Heart left ventricle (tissue), 16 donors: ENCODE results near the gene CAMKMT. TPM values are rescaled to one million over a fixed set of nuclear protein-coding genes. Genes with fewer than 3 reads are reported as not detected.

Experiments
- ATAC-seq, 4 donors: fragments of 200-7000 bp; cut with Tn5 transposase; one replicate each; pipeline ENCODE4 v1.9.1; 2020 to 2022; ENCODE audit warnings: moderate library complexity in 4 of 4, mild to moderate bottlenecking in 3 of 4, moderate number of reproducible peaks in 1 of 4
- DNase-seq, 5 donors: peaks; one replicate each; pipeline ENCODE4 v3.0.0-alpha.2; 2020
- H3K27ac ChIP-seq, 12 donors: fragments of 200-600 bp; sonication (generic) in 4 of 12; one replicate each; pipeline versions ENCODE4 v1.5.0 to v1.8.0; 2016 to 2022; ENCODE audit warnings: mild to moderate bottlenecking in 2 of 12
- H3K27me3 ChIP-seq, 9 donors: fragments of 200-600 bp; sonication (generic) in 2 of 9; one replicate each; pipeline versions ENCODE4 v1.5.1 to v1.8.0; 2016 to 2022; ENCODE audit warnings: mild to moderate bottlenecking in 3 of 9
- H3K36me3 ChIP-seq, 9 donors: fragments of 200-600 bp; sonication (generic) in 2 of 9; one replicate each; pipeline versions ENCODE4 v1.5.0 to v1.8.0; 2018 to 2022; ENCODE audit warnings: mild to moderate bottlenecking in 2 of 9
- H3K4me1 ChIP-seq, 12 donors: fragments of 200-600 bp; sonication (generic) in 4 of 12; one replicate each; pipeline versions ENCODE4 v1.5.0 to v1.8.0; 2016 to 2022; ENCODE audit warnings: mild to moderate bottlenecking in 3 of 12
- H3K4me3 ChIP-seq, 12 donors: fragments of 200-600 bp; sonication (generic) in 4 of 12; one replicate each; pipeline versions ENCODE4 v1.5.0 to v1.8.0; 2017 to 2022; ENCODE audit warnings: mild to moderate bottlenecking in 9 of 12, moderate library complexity in 4 of 12
- H3K9me3 ChIP-seq, 12 donors: fragments of 200-600 bp; sonication (generic) in 4 of 12; one replicate each; pipeline versions ENCODE4 v1.5.0 to v1.8.0; 2016 to 2022; ENCODE audit warnings: mild to moderate bottlenecking in 1 of 12
- CTCF ChIP-seq, 12 donors: fragments of 200-600 bp; sonication (generic) in 4 of 12; IDR thresholded peaks; one replicate each; pipeline versions ENCODE4 v1.5.0 to v1.8.0; 2018 to 2022; ENCODE audit warnings: antibody characterized with exemption in 12 of 12, mild to moderate bottlenecking in 5 of 12
- POLR2A ChIP-seq, 2 donors: fragments of 450-650 bp; IDR thresholded peaks; one replicate each; pipeline ENCODE4 v1.6.1; 2017; ENCODE audit warnings: antibody characterized with exemption in 2 of 2, mild to moderate bottlenecking in 2 of 2, moderate library complexity in 2 of 2
- WGBS, 4 donors: extraction: QIAGEN DNeasy Blood & Tissue Kit in 2 of 4; methylation state at CpG; one replicate each; pipeline versions ENCODE4 v1.1.5 to v1.1.7; 2013 to 2018; 5-methylcytosine and 5-hydroxymethylcytosine counted together
- intact Hi-C, 10 donors: fragments of 100-400 bp; cut with DNase I; formaldehyde crosslinking; loops; one replicate each; pipeline versions ENCODE4 v1.11.1 to v1.14.2; 2022
- polyA plus RNA-seq, 2 donors: library from polyadenylated mRNA; stranded (reverse); fragments of 200-250 nt; gene quantifications; one replicate each; pipeline ENCODE4 v1.2.3, GENCODE V29; 2013
- total RNA-seq, 9 donors: library from RNA; depleted of rRNA in 2 of 9; stranded (reverse); fragments of >200 nt in 2 of 9; fragmentation: NEBNext Ultra II Directional in 3 of 9; extraction: Animal tissue kit (Norgen Biotek cat#: 25700) in 3 of 9; gene quantifications; one replicate each; pipeline versions ENCODE4 v1.1.0 to v1.2.4, GENCODE V29; 2016 to 2023
- donor health status: ischemic (EF 13 %, LVEDD 7.1; RV severe dilation, severe dysfunction).
- donor health status: healthy with polysubstance abuse.
- donor health status: DM: no; HTN: yes; CAD: no.
- donor health status: DM: no; HTN: no; CAD: no.
- donor health status: ischemic (EF 25% LVEDD 6.9; RV normal size, moderate dysfunction).
- donor health status: ischemic (EF 25% LVEDD 5.7; RV mildly dilated, moderate dysfunction).
- donor health status: healthy.
- donor health status: DM: yes; HTN: yes; CAD: no.
- donor health status: ischemic (EF 35%, LVEDD 5.7; RV mildly dilated, moderate dysfunction).
- donor health status: nonischemic (EF 11% LVEDD 7.7; RV severe dilation, severe dysfunction).
- donor health status: DM: yes; HTN: yes; CAD: no.
- donor health status: PGD.
- donor health status: ischemic (EF 29% LVEDD 5.4; RV normal size, mild dysfunction).
- donor health status: nonischemic (EF 23%, LVEDD 6.1; RV moderate dilation, normal function).

Gene CAMKMT
- total and polyA plus RNA-seq, 11 donors, result 2.5 to 10.1 (median 4.4) TPM

DNA sequence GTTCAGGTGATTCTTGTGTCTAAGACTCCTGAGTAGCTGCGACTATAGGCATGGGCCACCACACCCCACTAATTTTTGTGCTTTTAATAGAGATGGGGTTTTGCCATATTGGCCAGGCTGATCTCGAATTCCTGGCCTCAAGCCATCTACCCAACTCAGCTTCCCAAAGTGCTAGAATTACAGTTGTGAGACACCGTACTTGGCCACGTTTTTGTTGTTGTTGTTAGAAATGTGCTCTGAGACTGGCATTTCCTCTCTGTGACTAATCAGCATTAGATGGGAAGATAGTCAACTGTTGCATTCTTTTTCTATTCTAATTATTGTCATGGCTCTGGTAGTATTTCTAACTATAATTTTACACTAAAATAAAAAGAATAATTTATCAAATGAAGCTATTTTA, 191.7 kb downstream of the CAMKMT start:
- no peak for ATAC-seq
- TF ChIP-seq POLR2A (IDR thresholded peaks at IDR 0.05), result no peak
- no peak for TF ChIP-seq CTCF (IDR thresholded peaks at IDR 0.05)
- Histone ChIP-seq H3K4me3 (no peak overlapping the region), H3K36me3 (peaks cover 0 to 2% (median 0%) of the 10 kb centered on the region in 9 donors), H3K27me3 (no peaks in the 10 kb centered on the region), H3K27ac (no peak overlapping the region), H3K4me1 (peaks cover 0 to 7% (median 0%) of the 10 kb centered on the region in 12 donors), H3K9me3 (no peaks in the 10 kb centered on the region)
- DNase-seq, result no peak
- 64 to 84% (median 71%) methylated on average over 4 of the region's 4 CpGs for WGBS, 4 donors
- intact Hi-C loops, result loop anchor here in 2 of 10 donors (10.0 kb wide), 2 partner anchors 59 to 161 kb away; no protein-coding TSS in a partner anchor

DNA sequence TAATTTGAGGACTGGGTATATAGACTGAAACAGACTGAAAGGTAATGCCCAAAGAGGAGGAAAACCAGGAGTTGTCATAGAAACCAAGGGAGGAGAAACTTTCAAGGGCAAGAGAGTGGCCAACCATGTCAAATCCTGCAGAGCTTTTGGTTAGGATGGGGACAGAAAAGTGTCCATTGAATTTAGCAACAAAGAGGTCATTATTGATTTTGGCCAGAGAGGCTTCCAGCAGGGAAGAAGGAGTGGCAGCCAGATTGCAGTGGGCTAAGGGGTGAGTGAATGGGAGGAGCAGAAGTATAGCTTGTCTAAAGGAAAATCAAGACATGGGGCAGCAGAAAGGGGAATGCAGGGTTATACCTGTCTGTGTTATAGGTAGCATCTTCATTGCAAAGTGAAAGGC, 194.0 kb downstream of the CAMKMT start:
- H3K4me1 ChIP-seq, result peaks cover 0 to 3% (median 0%) of the 10 kb centered on the region in 12 donors
- H3K27me3 ChIP-seq, result no peaks in the 10 kb centered on the region
- TF ChIP-seq CTCF (IDR thresholded peaks at IDR 0.05) (no peak), POLR2A (IDR thresholded peaks at IDR 0.05) (no peak)
- H3K27ac ChIP-seq, result no peak overlapping the region
- intact Hi-C loops, result loop anchor here in 2 of 10 donors (10.0 kb wide), 2 partner anchors 61 to 159 kb away; no protein-coding TSS in a partner anchor
- ATAC-seq (no peak), DNase-seq (no peak)
- no peaks in the 10 kb centered on the region for H3K36me3 ChIP-seq
- no peaks in the 10 kb centered on the region for H3K9me3 ChIP-seq
- H3K4me3 ChIP-seq, result no peak overlapping the region

DNA sequence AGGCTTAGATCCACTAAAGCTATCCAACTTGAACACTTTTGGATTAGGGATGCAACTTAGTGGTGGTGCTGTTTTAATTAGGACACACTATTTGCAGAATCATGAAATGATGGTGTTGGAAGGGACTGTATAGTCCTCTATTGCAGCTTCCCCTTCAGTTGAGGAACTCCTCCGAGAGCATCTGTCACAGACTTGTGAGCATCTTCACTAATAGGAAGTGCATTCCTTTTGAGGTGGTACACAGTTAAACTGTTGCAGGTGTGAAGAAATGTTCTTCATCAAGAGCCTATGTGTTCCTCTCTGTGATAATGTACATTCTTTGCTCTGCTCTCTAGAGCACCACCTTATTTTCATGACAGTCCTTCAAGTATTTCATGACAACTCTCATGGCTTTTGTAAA, 197.4 kb downstream of the CAMKMT start:
- no peaks in the 10 kb centered on the region for H3K9me3 ChIP-seq
- ATAC-seq (no peak), DNase-seq (no peak)
- 87 to 100% (median 92%) methylated on average over 1 of the region's 1 CpG for WGBS, 4 donors
- H3K4me1 ChIP-seq, result no peaks in the 10 kb centered on the region
- TF ChIP-seq POLR2A (IDR thresholded peaks at IDR 0.05) (no peak), CTCF (IDR thresholded peaks at IDR 0.05) (no peak)
- no peak overlapping the region for H3K4me3 ChIP-seq
- H3K36me3 ChIP-seq, result no peaks in the 10 kb centered on the region
- intact Hi-C loops, result loop anchor here in 2 of 10 donors (10.0 kb wide), 2 partner anchors 64 to 156 kb away; no protein-coding TSS in a partner anchor
- H3K27me3 ChIP-seq, result no peaks in the 10 kb centered on the region
- H3K27ac ChIP-seq, result no peak overlapping the region

GRCh38 chr2:44560352-44560751, 198.6 kb downstream of the CAMKMT start:
- no peaks in the 10 kb centered on the region for H3K27me3 ChIP-seq
- no peak overlapping the region for H3K4me3 ChIP-seq
- no peaks in the 10 kb centered on the region for H3K9me3 ChIP-seq
- TF ChIP-seq CTCF (IDR thresholded peaks at IDR 0.05), result peak in 11 of 12 donors; percentile 9 to 49 (median 26)
- no peak for TF ChIP-seq POLR2A (IDR thresholded peaks at IDR 0.05)
- H3K27ac ChIP-seq, result no peak overlapping the region
- no peaks in the 10 kb centered on the region for H3K4me1 ChIP-seq
- 81 to 87% (median 84%) methylated on average over 4 of the region's 4 CpGs for WGBS, 4 donors
- DNase-seq (peak in 1 of 5 donors; percentile 29), ATAC-seq (no peak)
- intact Hi-C loops, result loop anchor here in 3 of 10 donors (10.0 kb wide), 2 partner anchors 154 to 394 kb away; no protein-coding TSS in a partner anchor
- no peaks in the 10 kb centered on the region for H3K36me3 ChIP-seq
